Smooth muscle cell (in vitro differentiated cells): ENCODE measurements around the gene CFAP97D1. TPM values are rescaled to one million over a fixed set of nuclear protein-coding genes. Genes with fewer than 3 reads are reported as not detected.
A peak's percentile ranks its signal among the peaks of the same experiment; 100 is the strongest.

Experiments used
- DNase-seq: peaks from one replicate; lab custom pipeline; 2025; ENCODE audit not compliant: unreplicated experiment; lab: John Stamatoyannopoulos, UW
- H2AFZ ChIP-seq: fragments of 200-600 bp; sonication (generic); 2 replicates; pipeline ENCODE4 v1.6.0; 2016; ENCODE audit warnings: antibody characterized with exemption, low read depth, mild to moderate bottlenecking
- H3F3A ChIP-seq: fragments of 200-600 bp; sonication (generic); 2 replicates; pipeline ENCODE4 v1.6.0; 2017; ENCODE audit warnings: antibody characterized with exemption, low read depth
- H3K27ac ChIP-seq: fragments of 200-600 bp; sonication (generic); 2 replicates; pipeline ENCODE4 v1.5.1; 2016; ENCODE audit warnings: low read depth, mild to moderate bottlenecking
- H3K27me3 ChIP-seq: fragments of 200-600 bp; sonication (generic); 2 replicates; pipeline ENCODE4 v1.6.1; 2016; ENCODE audit warnings: low read depth, mild to moderate bottlenecking
- H3K36me3 ChIP-seq: fragments of 200-600 bp; sonication (generic); 2 replicates; pipeline ENCODE4 v1.5.1; 2016; ENCODE audit warnings: low read depth
- H3K4me1 ChIP-seq: fragments of 200-600 bp; sonication (generic); 2 replicates; pipeline ENCODE4 v1.5.1; 2016; ENCODE audit warnings: low read depth
- H3K4me2 ChIP-seq: fragments of 200-600 bp; sonication (generic); 2 replicates; pipeline ENCODE4 v1.6.0; 2016; ENCODE audit warnings: mild to moderate bottlenecking
- H3K4me3 ChIP-seq: fragments of 200-600 bp; sonication (generic); 2 replicates; pipeline ENCODE4 v1.5.1; 2016; ENCODE audit warnings: mild to moderate bottlenecking
- H3K79me2 ChIP-seq: fragments of 200-600 bp; sonication (generic); 2 replicates; pipeline ENCODE4 v1.6.0; 2016; ENCODE audit warnings: low read depth, mild to moderate bottlenecking
- H3K9ac ChIP-seq: fragments of 200-600 bp; sonication (generic); 2 replicates; pipeline ENCODE4 v1.6.0; 2016; ENCODE audit warnings: low read depth
- H3K9me3 ChIP-seq: fragments of 200-600 bp; sonication (generic); replicated peaks from 2 replicates; pipeline ENCODE4 v1.5.1; 2016; ENCODE audit warnings: low read depth
- H4K20me1 ChIP-seq: fragments of 200-600 bp; sonication (generic); 2 replicates; pipeline ENCODE4 v1.6.0; 2016; ENCODE audit warnings: low read depth
- WGBS: methylation state at CpG from one replicate; pipeline ENCODE4 v1.1.7; 2016; ENCODE audit warnings: low lambda C conversion rate; 5-methylcytosine and 5-hydroxymethylcytosine counted together
- polyA plus RNA-seq: library from polyadenylated mRNA; unstranded; fragments of >200 nt; fragmentation: Nextera tagmentation; extraction: Ambion mirVana; gene quantifications from 2 replicates; pipeline ENCODE4 v1.2.1, GENCODE V29; 2016
- total RNA-seq: library from RNA; depleted of rRNA; stranded (reverse); fragments of >200 nt; gene quantifications from 2 replicates; pipeline ENCODE4 v1.2.3, GENCODE V29; 2014
- TF ChIP-seq, protein P1 (sequence below): fragments of 200-600 bp; sonication (generic); IDR thresholded peaks from 2 replicates; pipeline ENCODE4 v1.5.1; 2017; ENCODE audit warnings: borderline replicate concordance, mild to moderate bottlenecking, antibody characterized with exemption; ENCODE audit not compliant: insufficient read depth, poor library complexity, severe bottlenecking

Gene CFAP97D1
- total and polyA plus RNA-seq, 2 experiments from 2014 or later = 0.09 TPM; not detected in 1

DNA sequence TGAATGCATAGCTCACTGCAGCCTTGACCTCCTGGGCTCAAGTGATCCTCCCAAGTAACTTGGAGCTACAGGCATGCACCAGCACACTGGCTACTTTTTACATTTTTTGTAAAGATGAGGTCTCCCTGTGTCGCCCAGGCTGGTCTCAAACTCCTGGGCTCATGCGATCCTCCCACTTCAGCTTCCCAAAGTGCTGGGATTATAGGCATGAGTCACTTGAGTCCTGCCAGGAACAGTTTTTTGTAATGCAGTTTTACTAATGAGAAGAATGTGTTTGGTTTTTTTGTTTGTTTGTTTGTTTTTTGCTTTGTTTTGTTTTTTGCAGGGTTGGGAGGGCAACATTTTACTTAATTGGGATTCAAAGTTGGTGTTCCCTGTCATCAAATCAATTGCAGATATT is 43.8 kb upstream of the CFAP97D1 start:
- no peak for DNase-seq
- Histone ChIP-seq H3K9ac (no peak overlapping the region), H4K20me1 (no peaks in the 10 kb centered on the region), H3K36me3 (no peaks in the 10 kb centered on the region), H3F3A (peaks cover 7% of the 10 kb centered on the region), H3K9me3 (no peaks in the 10 kb centered on the region), H3K27ac (no peak overlapping the region), H3K79me2 (no peaks in the 10 kb centered on the region), H3K4me3 (no peak overlapping the region), H3K4me1 (no peaks in the 10 kb centered on the region), H3K27me3 (no peaks in the 10 kb centered on the region), H2AFZ (no peak overlapping the region), H3K4me2 (peak overlapping the region; percentile 42)
- TF ChIP-seq, protein P1, sequence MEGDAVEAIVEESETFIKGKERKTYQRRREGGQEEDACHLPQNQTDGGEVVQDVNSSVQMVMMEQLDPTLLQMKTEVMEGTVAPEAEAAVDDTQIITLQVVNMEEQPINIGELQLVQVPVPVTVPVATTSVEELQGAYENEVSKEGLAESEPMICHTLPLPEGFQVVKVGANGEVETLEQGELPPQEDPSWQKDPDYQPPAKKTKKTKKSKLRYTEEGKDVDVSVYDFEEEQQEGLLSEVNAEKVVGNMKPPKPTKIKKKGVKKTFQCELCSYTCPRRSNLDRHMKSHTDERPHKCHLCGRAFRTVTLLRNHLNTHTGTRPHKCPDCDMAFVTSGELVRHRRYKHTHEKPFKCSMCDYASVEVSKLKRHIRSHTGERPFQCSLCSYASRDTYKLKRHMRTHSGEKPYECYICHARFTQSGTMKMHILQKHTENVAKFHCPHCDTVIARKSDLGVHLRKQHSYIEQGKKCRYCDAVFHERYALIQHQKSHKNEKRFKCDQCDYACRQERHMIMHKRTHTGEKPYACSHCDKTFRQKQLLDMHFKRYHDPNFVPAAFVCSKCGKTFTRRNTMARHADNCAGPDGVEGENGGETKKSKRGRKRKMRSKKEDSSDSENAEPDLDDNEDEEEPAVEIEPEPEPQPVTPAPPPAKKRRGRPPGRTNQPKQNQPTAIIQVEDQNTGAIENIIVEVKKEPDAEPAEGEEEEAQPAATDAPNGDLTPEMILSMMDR = no peak
- 4% methylated on average over 2 of the region's 2 CpGs for WGBS

DNA sequence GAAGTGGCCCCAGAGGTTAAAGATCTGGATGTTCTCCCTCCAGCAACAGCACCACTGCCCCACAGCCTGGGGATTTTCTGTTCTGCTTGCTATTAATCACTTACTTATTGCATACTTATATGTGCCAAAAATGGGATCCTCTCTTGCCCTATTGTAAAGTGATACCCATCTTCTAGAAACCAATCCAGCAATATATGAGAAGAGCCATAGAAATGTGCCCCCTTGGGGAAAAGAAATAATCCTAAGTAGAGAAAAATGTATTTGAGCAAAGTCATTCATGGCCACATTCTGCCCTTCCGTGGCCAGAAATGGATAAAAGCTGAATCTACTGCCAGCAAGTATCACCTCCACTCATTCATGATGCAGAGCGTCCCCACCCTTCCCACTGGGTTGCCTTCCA is 42.5 kb upstream of the CFAP97D1 start:
- no peak overlapping the region for H3K27ac ChIP-seq
- H4K20me1 ChIP-seq = no peaks in the 10 kb centered on the region
- TF ChIP-seq, protein P1 = no peak
- no peak for DNase-seq
- no peak overlapping the region for H2AFZ ChIP-seq
- H3K9ac ChIP-seq = no peak overlapping the region
- 94% methylated on average over 2 of the region's 2 CpGs for WGBS
- no peaks in the 10 kb centered on the region for H3K4me1 ChIP-seq
- peak overlapping the region; percentile 42 for H3K4me2 ChIP-seq
- no peak overlapping the region for H3K4me3 ChIP-seq
- H3K27me3 ChIP-seq = no peaks in the 10 kb centered on the region
- H3K79me2 ChIP-seq = no peaks in the 10 kb centered on the region
- no peaks in the 10 kb centered on the region for H3K9me3 ChIP-seq
- peaks cover 7% of the 10 kb centered on the region for H3F3A ChIP-seq
- no peaks in the 10 kb centered on the region for H3K36me3 ChIP-seq

DNA sequence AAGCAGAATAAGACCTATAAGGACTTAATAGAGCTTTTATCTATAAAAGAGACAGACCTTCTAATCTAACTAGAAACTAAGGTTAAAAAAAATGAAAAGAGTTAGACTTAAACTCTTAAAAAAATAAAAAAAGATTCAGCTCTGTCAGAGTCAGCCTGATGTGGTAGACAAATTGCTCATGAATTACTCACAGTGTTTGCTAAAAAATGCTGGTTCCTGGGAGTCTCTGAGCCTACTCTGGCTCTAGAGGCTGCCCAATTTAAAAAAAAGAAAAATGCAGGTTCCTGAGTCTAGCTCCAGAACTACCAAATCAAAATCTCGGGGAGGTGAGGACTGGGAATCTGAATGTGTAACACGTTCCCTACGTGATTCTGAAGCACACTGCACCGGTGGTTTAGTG is 39.7 kb upstream of the CFAP97D1 start:
- H3K9me3 ChIP-seq = no peaks in the 10 kb centered on the region
- no peaks in the 10 kb centered on the region for H4K20me1 ChIP-seq
- H3F3A ChIP-seq = peaks cover 7% of the 10 kb centered on the region
- peak overlapping the region; percentile 52 for H2AFZ ChIP-seq
- peak overlapping the region; percentile 14 for H3K9ac ChIP-seq
- no peak for DNase-seq
- H3K36me3 ChIP-seq = no peaks in the 10 kb centered on the region
- TF ChIP-seq, protein P1 = no peak
- H3K4me3 ChIP-seq = no peak overlapping the region
- peaks cover 6% of the 10 kb centered on the region for H3K4me1 ChIP-seq
- H3K79me2 ChIP-seq = no peaks in the 10 kb centered on the region
- H3K27me3 ChIP-seq = no peaks in the 10 kb centered on the region
- WGBS = 82% methylated on average over 4 of the region's 4 CpGs
- H3K27ac ChIP-seq = peak overlapping the region; percentile 80
- H3K4me2 ChIP-seq = peak overlapping the region; percentile 56

- WGBS = 95% methylated on average over 5 of the region's 5 CpGs
- TF ChIP-seq, protein P1 = no peak
- H3K9ac ChIP-seq = no peak overlapping the region
Measured at GRCh38 chr17:43741636-43742035, 38.6 kb upstream of the CFAP97D1 start.

More at GRCh38 chr17:43741636-43742035, 38.6 kb upstream of the CFAP97D1 start:
- Histone ChIP-seq H4K20me1 (no peaks in the 10 kb centered on the region), H2AFZ (no peak overlapping the region), H3K79me2 (no peaks in the 10 kb centered on the region), H3K27ac (no peak overlapping the region), H3K27me3 (no peaks in the 10 kb centered on the region), H3K4me1 (peaks cover 8% of the 10 kb centered on the region), H3K36me3 (no peaks in the 10 kb centered on the region), H3K4me3 (no peak overlapping the region), H3K4me2 (no peak overlapping the region), H3K9me3 (no peaks in the 10 kb centered on the region), H3F3A (no peaks in the 10 kb centered on the region)
- DNase-seq = no peak
